RCC 7860 (cell line): ENCODE measurements around the gene ZNF519.
"Not testable (repeated sequence)": the region's sequence is repeated elsewhere in the genome, so short reads cannot be mapped to it uniquely, and the experiment has no call there.

Experiments used
- DNase-seq: peaks from one replicate; pipeline ENCODE4 v3.0.0-alpha.2; 2015; ENCODE audit warnings: low spot score
- FAIRE-seq: peaks from 2 replicates; lab custom pipeline; 2012; peaks lifted over from hg19 to GRCh38; lab: Jason Lieb, UNC

The ZNF519 gene

GRCh38 chr18:14147935-14148865 is 16.0 kb upstream of the ZNF519 start:
- not testable (repeated sequence) for DNase-seq, FAIRE-seq

- DNase-seq, FAIRE-seq: not testable (repeated sequence)
Measured at GRCh38 chr18:14146771-14147170, 14.5 kb upstream of the ZNF519 start.

GRCh38 chr18:14145581-14146338 is 13.5 kb upstream of the ZNF519 start:
- DNase-seq, FAIRE-seq: not testable (repeated sequence)

GRCh38 chr18:14145021-14145420 is 12.8 kb upstream of the ZNF519 start:
- not testable (repeated sequence) for DNase-seq, FAIRE-seq

GRCh38 chr18:14144628-14144895 is 12.3 kb upstream of the ZNF519 start:
- no peak for FAIRE-seq
- no peak for DNase-seq

GRCh38 chr18:14143871-14144627 is 11.8 kb upstream of the ZNF519 start:
- DNase-seq, FAIRE-seq: not testable (repeated sequence)

GRCh38 chr18:14143396-14143795 is 11.2 kb upstream of the ZNF519 start:
- DNase-seq, FAIRE-seq: not testable (repeated sequence)

GRCh38 chr18:14142177-14142576 is 9.9 kb upstream of the ZNF519 start:
- DNase-seq, FAIRE-seq: not testable (repeated sequence)

GRCh38 chr18:14139583-14139982 is 7.3 kb upstream of the ZNF519 start:
- FAIRE-seq, DNase-seq: not testable (repeated sequence)

- peak; percentile 90 for FAIRE-seq
- peak; percentile 70 for DNase-seq
Measured at GRCh38 chr18:14137971-14138370, 5.7 kb upstream of the ZNF519 start.

GRCh38 chr18:14131696-14132270 is 452 bp downstream of the ZNF519 start:
- DNase-seq, FAIRE-seq: not testable (repeated sequence)

GRCh38 chr18:14130804-14131203 is 1.4 kb downstream of the ZNF519 start:
- not testable (repeated sequence) for DNase-seq, FAIRE-seq

GRCh38 chr18:14124689-14125088 is 7.5 kb downstream of the ZNF519 start:
- DNase-seq (no peak), FAIRE-seq (no peak)

- DNase-seq = no peak
- FAIRE-seq = no peak
Measured at GRCh38 chr18:14122097-14122496, 10.1 kb downstream of the ZNF519 start.

GRCh38 chr18:14120926-14121325 is 11.3 kb downstream of the ZNF519 start:
- FAIRE-seq = no peak
- DNase-seq = no peak

GRCh38 chr18:14117606-14118005 is 14.6 kb downstream of the ZNF519 start:
- FAIRE-seq = no peak
- no peak for DNase-seq

GRCh38 chr18:14106906-14107305 is 25.3 kb downstream of the ZNF519 start:
- DNase-seq (no peak), FAIRE-seq (no peak)

- FAIRE-seq (peak; percentile 16), DNase-seq (peak; percentile 81)
Measured at GRCh38 chr18:14104906-14105748, 27.1 kb downstream of the ZNF519 start.

- DNase-seq (no peak), FAIRE-seq (no peak)
Measured at GRCh38 chr18:14104201-14104600, 28.0 kb downstream of the ZNF519 start.
